GM12801 (cell line): ENCODE results near the gene ACTN1.

Experiments
- CTCF ChIP-seq: IDR thresholded peaks from one replicate; pipeline ENCODE4 v1.5.1; 2011; ENCODE audit warnings: control low read depth; ENCODE audit not compliant: insufficient read length; ENCODE audit errors: extremely low read depth

Gene ACTN1

DNA sequence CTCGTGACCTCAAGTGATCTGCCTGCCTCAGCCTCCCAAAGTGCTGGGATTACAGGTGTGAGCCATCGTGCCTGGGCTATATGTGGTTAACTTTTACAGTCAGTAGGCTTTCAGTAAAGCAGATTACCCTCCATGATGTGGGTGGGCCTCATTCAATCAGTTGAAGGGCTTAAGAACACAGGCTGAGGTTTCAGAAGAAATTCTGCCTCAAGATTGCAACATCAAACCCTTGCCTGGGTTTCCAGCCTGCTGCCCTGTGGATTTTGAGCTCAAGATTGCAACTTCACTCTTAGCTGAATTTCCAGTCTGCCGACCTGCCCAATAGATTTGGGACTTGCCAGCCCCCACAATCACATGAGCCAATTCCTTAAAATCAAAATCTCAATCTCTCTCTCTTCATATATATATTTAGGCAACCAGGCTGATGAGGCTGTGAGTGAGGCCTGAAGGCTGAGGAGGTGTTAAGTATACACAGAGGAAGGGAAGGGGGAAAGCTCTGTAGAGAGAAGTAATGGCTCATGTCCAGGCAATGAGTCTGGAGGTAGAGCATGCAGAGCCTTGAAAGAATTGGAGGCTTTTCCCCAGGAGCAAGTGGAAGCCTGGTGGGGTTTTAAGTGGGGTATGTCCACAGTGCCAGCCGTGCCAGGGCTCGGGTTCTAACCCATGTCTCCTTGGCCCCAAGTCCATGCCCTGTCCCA, 33.3 kb upstream of the ACTN1 start:
- TF ChIP-seq CTCF = no peak

DNA sequence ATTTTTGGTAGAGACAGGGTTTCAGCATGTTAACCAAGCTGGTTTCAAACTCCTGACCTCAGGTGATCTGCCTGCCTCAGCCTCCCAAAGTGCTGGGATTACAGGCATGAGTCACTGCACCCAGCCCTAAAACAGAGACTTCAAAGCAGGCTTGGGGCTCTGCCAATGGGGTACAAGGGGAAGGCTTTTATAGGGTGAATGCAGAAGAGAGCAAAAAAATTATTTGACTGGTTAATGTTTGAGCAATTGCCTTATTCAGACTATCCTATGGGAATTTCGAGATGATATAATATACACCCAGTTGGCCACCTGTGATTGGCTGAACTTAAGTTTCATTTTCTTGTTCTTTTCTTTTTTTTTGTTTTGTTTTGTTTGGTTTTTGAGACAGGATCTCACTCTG, 31.5 kb upstream of the ACTN1 start:
- no peak for TF ChIP-seq CTCF

- no peak for TF ChIP-seq CTCF
Measured at GRCh38 chr14:69008421-69008884, 29.4 kb upstream of the ACTN1 start.

DNA sequence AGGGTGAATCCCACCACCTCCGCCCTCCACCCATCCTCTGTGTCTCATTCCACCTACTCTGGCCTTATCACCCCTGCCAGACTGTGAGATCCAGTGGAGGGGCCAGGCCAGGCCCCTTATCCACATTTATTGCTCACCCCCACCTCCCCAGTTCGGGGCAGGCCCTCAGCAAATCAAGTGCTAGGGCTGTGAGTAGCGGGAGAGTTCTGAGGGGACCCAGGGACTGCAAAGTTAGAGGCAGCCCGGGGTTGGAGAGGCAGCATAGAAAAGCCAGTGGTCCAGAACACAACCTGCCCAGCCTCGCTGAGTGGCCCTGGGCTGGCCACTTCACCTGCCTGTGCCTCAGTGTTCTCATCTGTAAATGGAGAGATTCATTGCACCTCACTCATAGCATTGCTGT, 27.2 kb upstream of the ACTN1 start:
- no peak for TF ChIP-seq CTCF

DNA sequence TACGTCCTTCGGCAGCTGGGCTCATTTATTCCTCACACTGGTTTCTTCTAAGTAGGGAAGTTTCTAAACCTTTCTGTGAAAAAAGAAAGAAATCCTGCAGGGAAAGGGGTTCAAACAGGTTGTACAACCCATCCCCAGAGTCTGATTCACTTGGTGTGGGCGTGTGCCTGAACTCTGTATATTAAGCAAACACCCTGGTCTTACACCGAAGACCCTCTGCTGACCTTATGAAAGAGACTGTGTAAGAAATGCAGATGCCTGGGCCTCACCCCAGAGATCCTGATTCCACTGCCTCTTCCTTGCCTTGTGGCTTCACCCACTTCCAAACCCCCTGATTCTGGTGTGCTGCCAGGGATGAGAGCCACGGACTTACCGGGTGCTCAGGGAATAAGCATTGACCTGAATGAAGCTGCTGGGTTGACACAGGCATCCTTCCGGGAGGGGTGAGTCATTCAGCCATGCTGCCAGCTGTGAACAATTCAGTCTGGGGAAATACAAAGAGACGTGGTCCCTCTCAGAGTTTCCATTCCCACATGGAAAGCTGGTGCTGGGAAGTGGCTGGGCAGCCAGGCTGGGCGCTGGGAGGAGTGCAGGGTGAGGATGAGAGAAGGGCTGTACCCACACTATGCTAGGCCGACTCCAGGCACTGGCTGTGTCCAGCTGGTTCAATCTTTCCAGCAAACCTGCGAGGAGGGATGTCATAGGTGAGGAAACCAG, 26.5 kb upstream of the ACTN1 start:
- no peak for TF ChIP-seq CTCF

DNA sequence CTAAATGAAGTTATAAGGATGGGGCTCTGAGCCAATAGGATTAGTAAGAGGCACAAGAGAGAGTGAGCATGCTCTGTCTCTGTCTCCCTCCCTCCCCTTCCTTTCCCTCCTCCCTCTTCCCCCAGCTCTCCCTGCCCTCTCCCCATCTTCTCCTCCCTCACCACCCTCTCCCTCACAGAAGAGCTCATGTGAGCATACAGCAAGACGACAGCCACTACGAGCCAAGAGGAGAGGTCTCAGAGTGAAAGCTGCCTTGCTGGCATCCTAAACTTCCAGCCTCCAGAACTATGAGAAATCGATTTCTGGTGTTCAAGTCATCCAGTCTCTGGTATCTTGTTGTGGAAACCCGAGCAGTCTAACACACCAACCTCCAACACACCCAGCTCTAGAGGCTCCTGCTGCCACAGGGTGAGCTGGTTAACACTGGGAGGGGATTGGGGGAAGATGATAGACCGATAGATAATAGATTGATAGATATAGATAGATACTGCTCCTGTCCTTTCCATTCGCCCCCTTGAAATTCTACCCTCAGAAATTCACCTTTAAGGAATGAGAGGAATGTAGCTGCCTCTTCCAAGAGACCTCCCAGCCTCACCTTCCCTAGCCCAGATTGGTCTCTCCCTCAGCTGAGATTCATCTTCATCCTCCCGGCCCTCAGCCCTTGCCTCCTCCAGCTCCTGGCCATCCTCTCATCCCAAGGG, 25.8 kb upstream of the ACTN1 start:
- no peak for TF ChIP-seq CTCF

GRCh38 chr14:69003626-69004025, 24.5 kb upstream of the ACTN1 start:
- TF ChIP-seq CTCF = no peak
